Spinal cord (tissue), 10 donors: Measurements from ENCODE around the gene RSBN1. TPM values are rescaled to one million over a fixed set of nuclear protein-coding genes. Genes with fewer than 3 reads are reported as not detected.

Experiments used
- DNase-seq, 6 donors: peaks; one replicate each; pipeline versions ENCODE4 v3.0.0 to v3.0.0-alpha.2; 2013 to 2015; ENCODE audit warnings: low spot score in 6 of 6, low read depth in 4 of 6
- H3K27ac ChIP-seq: one replicate; pipeline ENCODE4 v1.5.1; 2013; ENCODE audit warnings: low read depth, low read length, control low read depth
- H3K27me3 ChIP-seq: one replicate; pipeline ENCODE4 v1.6.1; 2013; ENCODE audit warnings: low read length; ENCODE audit not compliant: control insufficient read depth, insufficient read depth
- H3K36me3 ChIP-seq: one replicate; pipeline ENCODE4 v1.6.1; 2013; ENCODE audit warnings: low read length; ENCODE audit not compliant: control insufficient read depth, insufficient read depth
- H3K4me1 ChIP-seq: one replicate; pipeline ENCODE4 v1.6.1; 2013; ENCODE audit warnings: low read length; ENCODE audit not compliant: control insufficient read depth, insufficient read depth
- H3K4me3 ChIP-seq: one replicate; pipeline ENCODE4 v1.5.1; 2013; ENCODE audit warnings: low read depth, low read length, control low read depth
- H3K9me3 ChIP-seq: one replicate; pipeline ENCODE4 v1.6.1; 2013; ENCODE audit warnings: low read length; ENCODE audit not compliant: control insufficient read depth, insufficient read depth
- WGBS: methylation state at CpG from one replicate; pipeline ENCODE4 v1.1.5; 2013; ENCODE audit warnings: missing lambda C conversion rate; ENCODE audit not compliant: insufficient coverage; 5-methylcytosine and 5-hydroxymethylcytosine counted together
- polyA plus RNA-seq, 2 donors: library from polyadenylated mRNA; unstranded; fragments of 120-200 nt; gene quantifications; one replicate each; pipeline ENCODE4 v1.2.1, GENCODE V29; 2013; ENCODE audit not compliant: insufficient read length in 2 of 2
- total RNA-seq, 2 donors: library from RNA; depleted of rRNA in 1 of 2; stranded (reverse); fragments of 120-200 nt in 1 of 2; fragments of >200 nt in 1 of 2; gene quantifications; one replicate each; pipeline versions ENCODE4 v1.2.3 to v1.2.4, GENCODE V29; 2013 to 2014
- donor health status: healthy.

Gene RSBN1
- total and polyA plus RNA-seq, 4 donors: 17.4 to 33.5 (median 23.1) TPM

- DNase-seq: no peak
- no peak overlapping the region for H3K27ac ChIP-seq
- no peak overlapping the region for H3K4me3 ChIP-seq
- H3K9me3 ChIP-seq: no peaks in the 10 kb centered on the region
- no peaks in the 10 kb centered on the region for H3K27me3 ChIP-seq
- no peaks in the 10 kb centered on the region for H3K36me3 ChIP-seq
- no CpG with 5 or more reads among the region's 3 CpGs for WGBS
- no peaks in the 10 kb centered on the region for H3K4me1 ChIP-seq
Observed at GRCh38 chr1:113802367-113803007, 9.8 kb downstream of the RSBN1 start.

DNA sequence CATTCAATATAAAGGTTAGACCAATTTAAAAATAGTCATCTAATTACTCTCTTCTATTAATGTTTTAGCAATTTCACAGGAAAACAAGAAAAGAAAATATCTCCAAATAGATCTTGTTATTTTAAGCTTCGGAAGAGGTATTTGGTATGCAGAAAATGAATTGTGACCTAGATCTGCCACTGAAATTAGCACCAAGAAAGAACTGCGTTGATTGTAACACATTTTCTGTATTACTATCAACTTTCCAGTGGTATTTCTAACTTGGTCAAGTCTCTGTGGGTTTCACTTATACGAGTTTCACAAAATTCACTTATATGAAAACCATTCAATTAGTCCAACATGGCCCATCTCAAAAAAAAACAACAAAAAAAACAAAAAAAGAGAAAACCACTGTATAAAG is 11.8 kb downstream of the RSBN1 start:
- no CpG with 5 or more reads among the region's 3 CpGs for WGBS
- no peaks in the 10 kb centered on the region for H3K27me3 ChIP-seq
- no peak overlapping the region for H3K27ac ChIP-seq
- no peak overlapping the region for H3K4me3 ChIP-seq
- no peaks in the 10 kb centered on the region for H3K36me3 ChIP-seq
- no peaks in the 10 kb centered on the region for H3K9me3 ChIP-seq
- no peak for DNase-seq
- H3K4me1 ChIP-seq: no peaks in the 10 kb centered on the region

GRCh38 chr1:113797472-113797871 is 14.8 kb downstream of the RSBN1 start:
- no CpG with 5 or more reads among the region's 4 CpGs for WGBS
- H3K27me3 ChIP-seq: no peaks in the 10 kb centered on the region
- H3K4me3 ChIP-seq: no peak overlapping the region
- no peaks in the 10 kb centered on the region for H3K9me3 ChIP-seq
- H3K4me1 ChIP-seq: no peaks in the 10 kb centered on the region
- DNase-seq: no peak
- H3K27ac ChIP-seq: no peak overlapping the region
- H3K36me3 ChIP-seq: no peaks in the 10 kb centered on the region

DNA sequence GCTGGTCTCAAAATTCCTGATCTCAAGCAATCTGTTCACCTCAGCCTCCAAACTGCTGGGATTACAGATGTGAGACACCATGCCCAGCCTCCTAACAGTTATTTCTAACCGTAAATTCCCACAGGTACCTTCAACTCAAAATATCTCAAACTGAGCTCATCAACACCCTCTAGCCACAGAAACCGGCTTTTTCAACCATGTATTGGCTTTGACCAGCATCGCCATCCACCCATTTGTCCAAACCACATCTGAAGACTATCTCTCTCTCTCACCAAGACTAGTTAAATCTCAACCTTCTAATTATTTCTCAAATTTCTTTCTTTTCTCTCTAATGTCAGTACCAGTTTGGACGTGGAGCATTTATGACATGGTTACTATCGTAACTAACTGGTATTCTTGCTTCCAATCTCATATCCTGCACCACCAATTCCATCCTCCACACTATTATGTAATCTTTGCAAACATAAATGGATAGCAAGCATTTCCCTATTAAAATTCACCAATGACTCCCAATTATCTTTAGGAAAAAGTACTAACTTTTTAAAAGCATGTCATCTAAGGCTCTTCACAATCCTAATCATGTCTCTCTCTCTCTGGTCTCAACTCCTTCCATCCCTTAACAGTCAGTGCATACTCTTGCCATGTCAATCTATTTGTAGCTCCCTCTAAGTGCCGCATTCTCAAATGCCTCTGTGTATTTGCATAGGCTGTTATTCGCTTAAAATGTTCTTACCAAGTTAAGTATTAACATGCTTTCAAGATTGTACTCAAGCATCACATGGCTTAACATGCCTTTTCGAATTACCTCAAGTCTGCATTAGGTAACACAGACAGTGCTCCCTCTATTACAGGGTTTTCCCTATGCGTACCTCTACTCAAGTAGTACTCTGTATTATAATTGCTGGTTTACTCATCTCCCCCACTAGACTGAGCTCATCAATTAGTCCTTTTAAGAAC is 18.1 kb downstream of the RSBN1 start:
- no peak for DNase-seq

GRCh38 chr1:113792986-113793385 is 19.3 kb downstream of the RSBN1 start:
- WGBS: 90% methylated on average over 1 of the region's 1 CpG
- Histone ChIP-seq H3K4me1 (no peaks in the 10 kb centered on the region), H3K36me3 (peaks cover 5% of the 10 kb centered on the region), H3K27ac (no peak overlapping the region), H3K4me3 (no peak overlapping the region), H3K27me3 (no peaks in the 10 kb centered on the region), H3K9me3 (no peaks in the 10 kb centered on the region)
- DNase-seq: no peak

More for the DNA sequence above, 18.1 kb downstream of the RSBN1 start:
- Histone ChIP-seq H3K4me1 (no peaks in the 10 kb centered on the region), H3K4me3 (no peak overlapping the region), H3K9me3 (no peaks in the 10 kb centered on the region), H3K27me3 (no peaks in the 10 kb centered on the region), H3K27ac (no peak overlapping the region), H3K36me3 (peaks cover 3% of the 10 kb centered on the region)
- WGBS: 96% methylated on average over 8 of the region's 9 CpGs

GRCh38 chr1:113792471-113792870 is 19.8 kb downstream of the RSBN1 start:
- H3K36me3 ChIP-seq: peaks cover 5% of the 10 kb centered on the region
- no peak overlapping the region for H3K4me3 ChIP-seq
- H3K9me3 ChIP-seq: no peaks in the 10 kb centered on the region
- no peak for DNase-seq
- no peaks in the 10 kb centered on the region for H3K27me3 ChIP-seq
- WGBS: 90% methylated on average over 2 of the region's 5 CpGs
- H3K4me1 ChIP-seq: no peaks in the 10 kb centered on the region
- no peak overlapping the region for H3K27ac ChIP-seq

- DNase-seq: no peak
- Histone ChIP-seq H3K36me3 (peaks cover 5% of the 10 kb centered on the region), H3K4me3 (no peak overlapping the region), H3K4me1 (no peaks in the 10 kb centered on the region), H3K27ac (no peak overlapping the region), H3K27me3 (no peaks in the 10 kb centered on the region), H3K9me3 (no peaks in the 10 kb centered on the region)
- no CpG with 5 or more reads among the region's 3 CpGs for WGBS
Observed at GRCh38 chr1:113788802-113789201, 23.5 kb downstream of the RSBN1 start.

GRCh38 chr1:113787663-113788062 is 24.6 kb downstream of the RSBN1 start:
- WGBS: no CpG with 5 or more reads among the region's 3 CpGs
- no peaks in the 10 kb centered on the region for H3K27me3 ChIP-seq
- H3K9me3 ChIP-seq: no peaks in the 10 kb centered on the region
- no peak overlapping the region for H3K4me3 ChIP-seq
- H3K27ac ChIP-seq: no peak overlapping the region
- no peak for DNase-seq
- H3K4me1 ChIP-seq: no peaks in the 10 kb centered on the region
- peaks cover 5% of the 10 kb centered on the region for H3K36me3 ChIP-seq

GRCh38 chr1:113786069-113786468 is 26.2 kb downstream of the RSBN1 start:
- no CpG with 5 or more reads among the region's 1 CpG for WGBS
- H3K4me1 ChIP-seq: no peaks in the 10 kb centered on the region

More at GRCh38 chr1:113786069-113786468, 26.2 kb downstream of the RSBN1 start:
- Histone ChIP-seq H3K36me3 (peaks cover 5% of the 10 kb centered on the region), H3K4me3 (no peak overlapping the region), H3K27me3 (no peaks in the 10 kb centered on the region), H3K9me3 (no peaks in the 10 kb centered on the region), H3K27ac (no peak overlapping the region)
- DNase-seq: no peak
